B cell (primary cell): ENCODE measurements around the gene WWC2.

Experiments
- EZH2 ChIP-seq: IDR thresholded peaks from 2 replicates; pipeline ENCODE4 v1.6.1; 2012; ENCODE audit warnings: borderline replicate concordance, low read depth, mild to moderate bottlenecking, moderate library complexity, low read length; ENCODE audit not compliant: insufficient read depth, poor library complexity, severe bottlenecking
- TF ChIP-seq, protein P1 (sequence below): fragments of 200-600 bp; IDR thresholded peaks from one replicate; pipeline ENCODE4 v1.8.0; 2022; ENCODE audit warnings: antibody characterized with exemption, mild to moderate bottlenecking

GRCh38 chr4:183129675-183130074, 30.6 kb downstream of the WWC2 start:
- TF ChIP-seq, protein P1, sequence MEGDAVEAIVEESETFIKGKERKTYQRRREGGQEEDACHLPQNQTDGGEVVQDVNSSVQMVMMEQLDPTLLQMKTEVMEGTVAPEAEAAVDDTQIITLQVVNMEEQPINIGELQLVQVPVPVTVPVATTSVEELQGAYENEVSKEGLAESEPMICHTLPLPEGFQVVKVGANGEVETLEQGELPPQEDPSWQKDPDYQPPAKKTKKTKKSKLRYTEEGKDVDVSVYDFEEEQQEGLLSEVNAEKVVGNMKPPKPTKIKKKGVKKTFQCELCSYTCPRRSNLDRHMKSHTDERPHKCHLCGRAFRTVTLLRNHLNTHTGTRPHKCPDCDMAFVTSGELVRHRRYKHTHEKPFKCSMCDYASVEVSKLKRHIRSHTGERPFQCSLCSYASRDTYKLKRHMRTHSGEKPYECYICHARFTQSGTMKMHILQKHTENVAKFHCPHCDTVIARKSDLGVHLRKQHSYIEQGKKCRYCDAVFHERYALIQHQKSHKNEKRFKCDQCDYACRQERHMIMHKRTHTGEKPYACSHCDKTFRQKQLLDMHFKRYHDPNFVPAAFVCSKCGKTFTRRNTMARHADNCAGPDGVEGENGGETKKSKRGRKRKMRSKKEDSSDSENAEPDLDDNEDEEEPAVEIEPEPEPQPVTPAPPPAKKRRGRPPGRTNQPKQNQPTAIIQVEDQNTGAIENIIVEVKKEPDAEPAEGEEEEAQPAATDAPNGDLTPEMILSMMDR = no peak
- no peak for TF ChIP-seq EZH2
